AG09309 (cell line): ENCODE results near the gene ATF4.
"Not testable (repeated sequence)": the region's sequence is repeated elsewhere in the genome, so short reads cannot be mapped to it uniquely, and the experiment has no call there.

Experiments used
- DNase-seq: peaks from one replicate; pipeline ENCODE4 v3.0.0-alpha.2; 2010; ENCODE audit warnings: low read depth
- H3K4me3 ChIP-seq: 2 replicates; pipeline ENCODE4 v1.5.1; 2011; ENCODE audit warnings: mild to moderate bottlenecking, low read depth, low read length, moderate library complexity; ENCODE audit not compliant: control insufficient read depth
- TF ChIP-seq, protein P1 (sequence below): IDR thresholded peaks from 2 replicates; pipeline ENCODE4 v1.5.1; 2011; ENCODE audit warnings: mild to moderate bottlenecking, low read depth, low read length, inconsistent platforms; ENCODE audit not compliant: insufficient read depth, control insufficient read depth; ENCODE audit errors: missing control alignments

Gene ATF4

GRCh38 chr22:39518144-39518786, 2.1 kb upstream of the ATF4 start:
- H3K4me3 ChIP-seq, result no peak overlapping the region
- TF ChIP-seq, protein P1, sequence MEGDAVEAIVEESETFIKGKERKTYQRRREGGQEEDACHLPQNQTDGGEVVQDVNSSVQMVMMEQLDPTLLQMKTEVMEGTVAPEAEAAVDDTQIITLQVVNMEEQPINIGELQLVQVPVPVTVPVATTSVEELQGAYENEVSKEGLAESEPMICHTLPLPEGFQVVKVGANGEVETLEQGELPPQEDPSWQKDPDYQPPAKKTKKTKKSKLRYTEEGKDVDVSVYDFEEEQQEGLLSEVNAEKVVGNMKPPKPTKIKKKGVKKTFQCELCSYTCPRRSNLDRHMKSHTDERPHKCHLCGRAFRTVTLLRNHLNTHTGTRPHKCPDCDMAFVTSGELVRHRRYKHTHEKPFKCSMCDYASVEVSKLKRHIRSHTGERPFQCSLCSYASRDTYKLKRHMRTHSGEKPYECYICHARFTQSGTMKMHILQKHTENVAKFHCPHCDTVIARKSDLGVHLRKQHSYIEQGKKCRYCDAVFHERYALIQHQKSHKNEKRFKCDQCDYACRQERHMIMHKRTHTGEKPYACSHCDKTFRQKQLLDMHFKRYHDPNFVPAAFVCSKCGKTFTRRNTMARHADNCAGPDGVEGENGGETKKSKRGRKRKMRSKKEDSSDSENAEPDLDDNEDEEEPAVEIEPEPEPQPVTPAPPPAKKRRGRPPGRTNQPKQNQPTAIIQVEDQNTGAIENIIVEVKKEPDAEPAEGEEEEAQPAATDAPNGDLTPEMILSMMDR, result no peak
- DNase-seq, result no peak

GRCh38 chr22:39518996-39519680, 1.2 kb upstream of the ATF4 start:
- H3K4me3 ChIP-seq, result peak overlapping the region; percentile 89
- no peak for DNase-seq
- TF ChIP-seq, protein P1, result no peak

DNA sequence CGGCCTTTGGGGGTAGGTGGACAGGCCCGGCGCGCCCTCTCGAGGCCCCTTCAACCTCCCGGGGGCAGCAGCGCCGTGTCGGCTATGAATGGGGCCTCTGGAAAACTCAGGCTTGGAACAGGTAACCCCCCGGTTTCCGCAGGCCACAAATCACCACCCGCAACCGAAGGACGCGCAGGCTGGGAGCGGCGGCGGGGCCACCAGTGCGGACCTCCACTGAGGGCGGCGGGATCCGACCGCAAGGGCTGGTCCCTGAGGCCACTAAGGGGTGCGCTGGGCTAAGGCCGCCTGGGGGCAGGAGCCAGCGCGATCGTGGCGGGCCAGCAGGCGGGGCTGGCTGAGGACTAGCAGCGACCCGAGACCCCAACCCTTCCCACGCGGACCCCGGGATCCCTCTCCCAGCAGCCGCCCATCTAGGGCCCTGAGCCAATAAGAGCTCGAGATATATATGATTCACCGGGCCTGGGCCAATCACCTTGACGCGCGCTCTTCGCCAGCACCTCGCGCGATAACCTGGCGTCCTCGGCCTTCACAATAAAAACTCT, 609 bp upstream of the ATF4 start:
- no peak for DNase-seq
- TF ChIP-seq, protein P1, result peak; percentile 27
- peak overlapping the region; percentile 89 for H3K4me3 ChIP-seq

DNA sequence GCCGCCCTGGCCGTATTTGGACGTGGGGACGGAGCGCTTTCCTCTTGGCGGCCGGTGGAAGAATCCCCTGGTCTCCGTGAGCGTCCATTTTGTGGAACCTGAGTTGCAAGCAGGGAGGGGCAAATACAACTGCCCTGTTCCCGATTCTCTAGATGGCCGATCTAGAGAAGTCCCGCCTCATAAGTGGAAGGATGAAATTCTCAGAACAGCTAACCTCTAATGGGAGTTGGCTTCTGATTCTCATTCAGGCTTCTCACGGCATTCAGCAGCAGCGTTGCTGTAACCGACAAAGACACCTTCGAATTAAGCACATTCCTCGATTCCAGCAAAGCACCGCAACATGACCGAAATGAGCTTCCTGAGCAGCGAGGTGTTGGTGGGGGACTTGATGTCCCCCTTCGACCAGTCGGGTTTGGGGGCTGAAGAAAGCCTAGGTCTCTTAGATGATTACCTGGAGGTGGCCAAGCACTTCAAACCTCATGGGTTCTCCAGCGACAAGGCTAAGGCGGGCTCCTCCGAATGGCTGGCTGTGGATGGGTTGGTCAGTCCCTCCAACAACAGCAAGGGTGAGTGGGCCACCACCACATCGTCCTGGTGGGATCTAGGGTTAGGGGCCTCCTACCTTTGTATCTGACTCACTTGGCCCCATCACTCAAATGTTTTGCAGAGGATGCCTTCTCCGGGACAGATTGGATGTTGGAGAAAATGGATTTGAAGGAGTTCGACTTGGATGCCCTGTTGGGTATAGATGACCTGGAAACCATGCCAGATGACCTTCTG, 934 bp downstream of the ATF4 start:
- peak overlapping the region; percentile 89 for H3K4me3 ChIP-seq
- DNase-seq, result not testable (repeated sequence)

- peak overlapping the region; percentile 89 for H3K4me3 ChIP-seq
- not testable (repeated sequence) for DNase-seq
These were observed 1.7 kb downstream of the ATF4 start for GRCh38 chr22:39522091-39522490.

DNA sequence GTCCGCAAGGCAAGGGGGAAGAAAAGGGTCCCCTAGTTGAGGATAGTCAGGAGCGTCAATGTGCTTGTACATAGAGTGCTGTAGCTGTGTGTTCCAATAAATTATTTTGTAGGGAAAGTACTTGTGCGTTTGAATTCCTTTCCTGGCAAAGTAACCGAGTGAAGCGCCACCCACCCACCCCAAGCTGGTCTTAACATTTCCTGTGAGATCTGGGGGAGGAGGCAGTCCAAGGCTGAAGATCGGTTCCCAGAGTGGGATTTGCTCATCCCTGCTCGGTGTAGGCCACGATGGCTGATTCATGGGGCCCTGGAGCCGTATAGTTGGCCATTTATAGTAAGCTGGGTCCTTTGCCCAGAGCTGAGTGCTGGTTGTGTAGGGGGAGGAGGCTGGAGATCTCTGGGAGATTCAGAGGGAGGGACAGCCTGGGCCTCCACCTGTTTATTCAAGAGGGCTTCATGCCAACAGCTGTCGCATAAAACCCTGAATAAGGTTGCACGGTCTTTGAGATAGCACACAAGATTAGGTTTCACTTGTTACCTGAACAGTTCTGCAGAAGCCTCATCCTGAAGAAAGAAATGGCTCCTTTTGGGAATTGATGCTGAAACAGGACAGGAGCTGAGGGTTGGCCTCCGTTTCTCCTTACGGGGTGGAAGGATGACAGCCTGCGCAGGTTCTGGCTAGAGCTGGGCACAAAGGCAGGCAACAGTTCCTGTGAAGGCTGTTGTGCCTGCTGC, 2.4 kb downstream of the ATF4 start:
- H3K4me3 ChIP-seq, result peak overlapping the region; percentile 89
- TF ChIP-seq, protein P1, result no peak
- peak; percentile 31 for DNase-seq

- DNase-seq, result no peak
- TF ChIP-seq, protein P1, result no peak
- H3K4me3 ChIP-seq, result no peak overlapping the region
These were observed 3.9 kb downstream of the ATF4 start for GRCh38 chr22:39524089-39524752.
